Right lobe of liver (tissue), 4 donors: ENCODE results near the gene DHRSX.

Source experiments
- POLR2A ChIP-seq: fragments of 450-650 bp; IDR thresholded peaks from one replicate; pipeline ENCODE4 v1.6.1; 2017; ENCODE audit warnings: antibody characterized with exemption, mild to moderate bottlenecking
- TF ChIP-seq, protein P1 (sequence below), 4 donors: fragments of 200-600 bp in 3 of 4; fragments of 450-650 bp in 1 of 4; IDR thresholded peaks; one replicate each; pipeline versions ENCODE4 v1.5.1 to v1.8.0; 2016 to 2022; ENCODE audit warnings: antibody characterized with exemption in 4 of 4, mild to moderate bottlenecking in 2 of 4
- donor health status: DM: no; HTN: no; CAD: no.
- donor health status: DM: no; HTN: no; CAD: no.
- donor health status: DM: no; HTN: yes; CAD: no.

DNA sequence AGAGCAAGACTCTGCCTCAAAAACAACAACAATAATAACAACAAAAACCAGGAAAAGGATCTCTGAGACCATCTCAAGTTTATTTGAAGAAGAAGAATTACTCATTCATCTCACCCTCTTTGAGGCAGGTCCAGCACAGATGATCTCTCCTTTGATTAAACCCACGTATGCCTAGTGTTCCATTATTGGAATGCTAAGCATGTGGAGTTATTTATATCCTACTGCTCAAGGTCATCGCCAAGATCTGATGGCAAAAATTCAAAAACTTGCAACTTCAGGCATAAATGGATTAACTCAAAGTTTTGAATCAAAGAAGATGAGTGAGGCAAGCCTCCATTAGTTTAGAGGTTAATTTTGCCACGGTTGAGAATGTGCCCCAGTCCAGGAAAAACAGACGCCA is 184.2 kb downstream of the DHRSX start:
- TF ChIP-seq POLR2A, result no peak
- TF ChIP-seq, protein P1, sequence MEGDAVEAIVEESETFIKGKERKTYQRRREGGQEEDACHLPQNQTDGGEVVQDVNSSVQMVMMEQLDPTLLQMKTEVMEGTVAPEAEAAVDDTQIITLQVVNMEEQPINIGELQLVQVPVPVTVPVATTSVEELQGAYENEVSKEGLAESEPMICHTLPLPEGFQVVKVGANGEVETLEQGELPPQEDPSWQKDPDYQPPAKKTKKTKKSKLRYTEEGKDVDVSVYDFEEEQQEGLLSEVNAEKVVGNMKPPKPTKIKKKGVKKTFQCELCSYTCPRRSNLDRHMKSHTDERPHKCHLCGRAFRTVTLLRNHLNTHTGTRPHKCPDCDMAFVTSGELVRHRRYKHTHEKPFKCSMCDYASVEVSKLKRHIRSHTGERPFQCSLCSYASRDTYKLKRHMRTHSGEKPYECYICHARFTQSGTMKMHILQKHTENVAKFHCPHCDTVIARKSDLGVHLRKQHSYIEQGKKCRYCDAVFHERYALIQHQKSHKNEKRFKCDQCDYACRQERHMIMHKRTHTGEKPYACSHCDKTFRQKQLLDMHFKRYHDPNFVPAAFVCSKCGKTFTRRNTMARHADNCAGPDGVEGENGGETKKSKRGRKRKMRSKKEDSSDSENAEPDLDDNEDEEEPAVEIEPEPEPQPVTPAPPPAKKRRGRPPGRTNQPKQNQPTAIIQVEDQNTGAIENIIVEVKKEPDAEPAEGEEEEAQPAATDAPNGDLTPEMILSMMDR (IDR thresholded peaks at IDR 0.05), result no peak
